Iris pigment epithelial cell (primary cell): ENCODE measurements around the gene PROK1.

ENCODE experiments used
- DNase-seq: peaks from one replicate; pipeline ENCODE4 v3.0.0-alpha.2; 2011; ENCODE audit warnings: low read depth

PROK1 gene

DNA sequence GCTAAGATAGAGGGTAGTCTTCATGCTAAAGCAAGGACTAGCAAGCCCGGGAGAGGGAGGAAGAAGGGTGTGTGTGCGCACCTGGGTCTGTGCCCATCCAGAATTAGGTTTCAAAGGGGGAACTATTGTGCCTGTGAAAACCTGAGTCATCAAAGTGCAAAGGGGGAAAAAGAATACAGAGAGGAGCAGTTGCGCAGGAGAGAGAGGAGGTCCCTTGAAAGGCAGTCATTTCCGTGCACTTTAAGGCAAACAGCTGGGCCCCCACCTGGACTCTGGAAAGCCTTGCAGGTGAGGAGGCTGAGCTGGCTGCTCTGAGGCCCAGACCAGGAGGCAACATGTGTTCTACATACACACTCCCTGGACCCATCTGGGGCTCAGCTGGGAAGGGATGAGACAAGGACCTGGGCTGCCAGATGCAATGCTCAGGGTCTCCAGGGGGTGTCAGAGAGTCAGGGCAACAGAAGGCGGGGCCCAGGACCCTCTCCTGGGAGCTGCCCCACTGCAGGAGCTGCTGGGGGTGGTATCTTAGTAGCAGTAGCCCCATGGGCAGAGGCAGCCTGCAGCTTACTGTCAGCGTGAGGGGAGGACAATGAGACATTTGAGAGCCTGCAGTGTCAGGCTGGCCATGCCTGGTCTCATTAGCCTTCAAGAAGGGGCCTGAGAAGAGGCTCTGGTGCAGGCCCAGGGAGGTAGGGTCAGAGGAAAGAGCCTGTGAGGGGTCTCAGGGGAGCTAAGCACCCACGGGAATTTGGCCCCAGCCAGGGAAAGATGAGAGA is 14.3 kb downstream of the PROK1 start:
- DNase-seq, result no peak

DNA sequence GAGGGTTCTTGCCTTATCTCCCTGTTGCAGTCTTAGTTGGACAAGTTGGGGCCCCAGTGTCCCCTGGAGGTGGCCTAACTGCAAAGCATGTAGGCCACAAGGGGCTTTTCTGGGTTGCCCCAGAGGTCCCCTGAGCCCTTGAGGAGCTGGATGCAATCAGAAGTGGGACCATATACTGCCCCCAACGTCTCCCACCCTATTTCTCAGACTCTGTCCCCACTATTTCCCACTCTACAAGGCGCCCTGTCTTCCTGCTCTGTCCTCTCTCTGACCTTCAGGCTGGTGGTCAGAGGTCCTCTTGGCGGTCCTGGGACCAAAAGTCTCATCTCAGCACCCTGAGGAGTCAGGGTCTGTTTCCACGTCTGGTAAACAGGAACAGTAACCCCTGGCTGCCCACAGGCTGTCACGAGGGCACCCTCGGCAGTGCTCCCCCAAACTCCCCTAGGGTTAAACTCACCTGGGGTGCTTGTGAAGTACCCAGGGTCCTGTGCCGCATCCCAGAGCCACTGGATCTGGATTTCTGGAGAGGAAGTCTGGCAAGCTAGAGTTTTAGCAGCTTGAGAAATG is 14.9 kb downstream of the PROK1 start:
- DNase-seq, result no peak

DNA sequence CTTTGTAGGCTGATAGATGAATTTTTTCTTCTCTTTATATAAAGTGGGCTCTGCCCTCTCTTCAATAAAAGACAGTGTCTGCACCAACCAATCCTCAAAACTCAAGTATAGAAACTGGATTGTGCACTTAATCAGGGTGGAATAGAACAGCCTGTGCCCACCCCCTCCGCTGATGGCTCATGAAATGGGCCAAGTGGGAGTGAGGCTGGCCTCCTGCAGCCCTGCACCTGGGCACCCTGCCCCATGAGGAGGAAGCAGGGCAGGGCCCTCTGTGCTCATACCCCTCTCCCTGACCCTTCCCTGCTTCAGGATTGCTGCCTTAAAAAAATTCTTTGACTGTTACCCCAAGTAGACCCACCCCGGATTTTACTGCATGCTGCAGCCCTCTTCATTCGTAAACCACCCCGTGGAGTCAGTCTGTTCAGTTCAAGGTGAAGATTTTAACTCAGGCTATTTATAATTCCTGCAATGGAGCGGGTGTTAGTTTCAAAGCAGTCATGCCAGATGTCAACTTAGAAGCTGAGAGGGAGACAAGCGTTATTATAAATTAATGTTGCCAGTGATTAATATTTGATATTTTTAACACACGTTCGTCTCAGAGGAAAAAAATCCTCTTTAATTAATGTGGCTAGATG is 15.8 kb downstream of the PROK1 start:
- no peak for DNase-seq

DNA sequence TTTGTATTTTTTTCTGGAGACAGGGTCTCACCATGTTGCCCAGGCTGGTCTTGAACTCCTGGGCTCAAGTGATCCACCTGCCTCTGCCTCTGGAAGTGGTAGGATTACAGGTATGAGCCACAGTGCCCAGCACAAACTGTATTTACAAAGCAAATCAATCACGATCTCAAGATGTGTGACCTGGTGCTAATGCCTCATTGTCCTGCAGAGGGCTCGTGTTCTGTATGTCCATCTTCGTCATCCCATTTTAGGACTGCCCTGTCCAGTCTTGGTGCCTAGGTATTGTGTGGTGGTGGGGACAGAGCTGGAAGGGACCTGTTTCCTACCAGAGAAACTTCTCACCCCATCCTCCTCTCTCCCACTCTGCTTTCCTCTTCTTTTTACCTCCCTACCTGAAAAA is 20.2 kb downstream of the PROK1 start:
- DNase-seq, result no peak

DNA sequence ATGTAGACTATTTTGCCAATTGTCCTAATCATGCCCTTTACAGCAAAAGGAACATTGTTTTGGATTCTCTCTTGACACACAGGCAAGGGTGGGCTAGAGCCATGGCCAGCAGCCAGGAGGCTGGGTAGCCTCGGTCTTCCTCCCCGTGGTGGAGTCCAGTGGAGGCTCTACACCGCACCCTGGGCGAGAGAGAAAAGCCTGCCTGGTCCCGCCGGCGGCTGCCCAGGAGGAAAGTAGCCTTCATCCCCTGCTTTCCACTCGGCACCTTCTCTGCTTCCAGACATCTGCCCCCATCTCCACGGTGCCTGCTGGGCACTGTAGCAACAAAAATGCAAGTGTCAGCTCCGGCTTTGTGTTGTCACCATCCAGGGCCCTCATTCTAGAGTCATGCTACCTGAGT is 21.6 kb downstream of the PROK1 start:
- DNase-seq, result no peak

DNA sequence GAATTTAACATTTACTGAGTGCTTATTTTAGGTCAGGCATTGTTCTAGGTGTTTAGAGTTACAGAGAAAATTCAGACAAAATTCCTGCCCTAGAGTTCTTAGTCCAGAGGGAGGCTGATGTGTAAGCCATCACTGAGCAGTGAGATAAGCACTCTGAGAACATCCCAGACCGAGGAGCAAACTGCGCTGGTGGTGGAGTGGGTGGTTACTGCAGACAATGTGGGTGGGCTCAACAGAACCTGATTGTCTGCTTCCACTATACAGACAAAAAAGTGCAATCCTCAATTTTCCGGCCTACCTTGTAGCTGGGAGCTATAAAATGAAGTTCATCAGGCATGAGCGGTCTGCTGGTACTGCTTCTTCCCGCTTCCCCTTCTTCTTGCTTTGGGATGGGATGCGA is 23.5 kb downstream of the PROK1 start:
- DNase-seq, result no peak

DNA sequence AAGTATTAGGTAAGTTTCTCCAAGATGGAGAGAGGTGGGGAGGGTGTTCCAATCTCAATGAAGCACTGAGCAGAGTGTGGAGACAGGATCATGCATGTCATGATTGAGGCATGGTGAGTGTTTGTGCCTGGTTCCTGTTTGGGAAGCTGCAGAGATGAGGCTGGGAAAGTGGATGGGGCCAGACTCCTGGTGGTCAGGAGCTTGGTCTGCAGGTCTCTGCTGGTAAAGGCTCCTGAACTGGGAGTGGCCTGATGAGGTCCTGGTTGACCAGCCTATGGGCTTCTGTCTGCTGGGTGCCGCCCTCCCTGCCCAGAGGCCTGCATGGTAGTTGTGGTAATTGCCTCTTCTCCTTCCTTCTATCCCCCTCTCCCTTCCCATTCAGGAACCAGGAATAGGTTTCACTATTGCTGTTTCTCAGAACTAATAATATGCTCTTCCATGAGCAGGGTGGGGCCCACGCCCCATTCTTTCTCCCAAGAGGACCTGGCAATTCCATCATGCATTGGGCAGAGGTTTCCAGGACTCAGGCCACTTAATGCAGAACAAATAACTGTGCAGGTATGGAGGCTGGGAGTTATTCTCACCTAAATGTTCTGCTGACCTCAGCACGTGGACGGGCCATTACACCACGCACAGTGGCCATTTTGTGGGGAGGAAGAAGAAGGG is 24.5 kb downstream of the PROK1 start:
- no peak for DNase-seq

DNA sequence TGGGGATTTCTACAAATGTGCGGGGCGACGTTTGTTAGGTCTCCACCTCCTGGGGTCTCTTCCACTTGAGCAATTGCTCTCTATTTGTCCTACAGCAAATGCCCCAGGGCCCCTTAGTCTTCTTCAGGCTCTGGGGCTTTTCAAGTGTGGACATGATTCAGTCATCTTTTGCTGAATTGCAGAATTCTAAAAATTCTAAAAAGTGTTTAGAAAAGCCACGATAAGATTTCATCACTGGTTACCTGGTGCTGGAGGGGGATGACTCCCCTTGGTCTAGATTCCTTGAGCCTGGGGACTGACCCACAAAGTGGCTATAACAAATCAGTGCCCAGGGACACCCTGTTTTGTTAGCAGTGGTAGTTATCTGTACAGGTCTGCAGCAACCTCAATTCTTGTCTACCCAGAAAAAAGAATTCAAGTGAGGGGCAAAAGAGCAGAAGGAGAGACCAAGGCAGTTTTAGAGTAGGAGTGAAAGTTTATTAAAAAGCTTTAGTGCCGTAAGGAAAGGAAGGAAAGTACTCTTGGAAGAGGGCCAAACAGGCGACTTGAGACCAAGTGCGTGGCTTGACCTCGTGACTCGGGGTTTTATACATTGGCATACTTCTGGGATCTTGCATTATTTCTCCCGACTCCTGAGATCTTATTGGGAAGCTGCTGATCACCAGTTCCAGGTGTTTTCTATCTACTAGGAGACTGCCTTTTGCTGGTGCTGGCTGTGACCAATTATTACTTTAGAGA is 25.2 kb downstream of the PROK1 start:
- DNase-seq, result peak; percentile 20

DNA sequence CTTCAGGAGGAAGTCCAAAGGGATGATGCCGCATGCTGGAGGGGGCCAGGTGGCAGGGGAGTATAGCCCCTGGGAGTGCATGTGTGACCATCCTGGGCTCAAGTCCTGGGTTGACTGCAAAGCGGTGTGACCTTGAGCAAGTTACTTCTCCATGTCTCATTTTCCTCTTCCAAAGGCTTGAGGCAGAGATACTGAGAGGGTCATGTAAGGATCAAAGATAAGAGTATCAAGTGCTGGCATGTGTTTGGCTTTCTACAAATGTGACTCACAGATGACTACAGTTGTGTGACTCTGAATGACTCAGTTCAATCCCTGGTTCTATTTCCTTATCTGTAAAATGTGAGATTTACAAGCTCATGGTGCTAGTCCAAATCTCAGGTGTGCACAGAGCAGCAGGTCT is 26.1 kb downstream of the PROK1 start:
- peak; percentile 78 for DNase-seq

DNA sequence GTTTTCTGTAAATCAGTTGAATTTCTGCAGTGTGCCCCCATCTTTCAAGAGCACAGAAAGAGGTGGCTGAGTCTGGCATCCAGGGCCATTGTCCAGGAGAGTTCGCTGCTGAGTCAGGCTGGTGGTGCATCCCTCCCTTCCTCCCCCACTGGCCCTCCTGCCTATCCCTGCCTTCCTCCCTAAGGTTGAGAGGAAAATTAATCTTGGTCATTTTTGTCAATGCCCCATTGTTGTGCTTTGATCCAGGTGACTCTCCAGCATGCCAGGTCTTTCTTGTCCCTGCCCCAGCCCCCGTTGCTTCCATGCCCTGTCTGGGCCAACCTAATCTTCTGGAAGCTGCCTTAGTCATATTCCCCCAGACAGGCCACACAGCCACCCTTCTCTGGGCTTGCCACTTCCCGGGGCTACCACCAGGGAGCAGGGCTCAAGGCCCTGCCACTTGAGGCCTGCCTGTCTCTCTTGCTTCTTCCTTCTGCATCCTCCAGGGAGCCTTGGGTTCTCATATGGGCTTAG is 26.6 kb downstream of the PROK1 start:
- peak; percentile 9 for DNase-seq

DNA sequence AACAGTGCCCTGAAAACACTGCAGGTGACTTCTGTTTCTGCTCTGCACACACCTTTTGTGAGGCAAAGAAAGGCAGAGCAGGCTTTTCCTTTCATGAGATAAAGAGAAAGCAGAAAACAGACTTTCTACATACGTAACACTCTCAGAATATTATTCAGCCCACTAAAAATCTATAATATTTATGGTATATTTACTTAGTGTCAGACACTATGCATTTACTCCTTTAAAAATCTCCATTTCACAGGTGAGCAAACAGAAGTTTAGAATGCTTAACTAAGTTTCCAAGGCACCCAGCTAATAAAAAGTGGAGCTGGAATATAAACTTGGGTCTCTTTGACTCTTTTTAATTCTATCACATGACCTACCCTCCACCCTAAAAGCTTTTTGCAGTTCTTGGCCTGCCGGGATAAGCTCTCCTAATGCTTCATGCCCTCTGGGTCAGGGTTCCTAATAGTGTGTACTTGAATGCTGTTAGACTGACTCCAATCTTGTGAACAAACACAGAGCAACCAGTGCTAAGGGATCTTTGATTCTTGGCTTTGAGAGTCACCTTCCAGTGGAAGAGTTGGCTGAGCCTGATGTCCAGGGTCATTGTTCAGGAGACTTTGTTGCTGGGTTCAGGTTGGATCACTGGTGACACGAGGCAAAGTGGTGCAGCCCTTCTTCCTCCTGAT is 27.2 kb downstream of the PROK1 start:
- no peak for DNase-seq

DNA sequence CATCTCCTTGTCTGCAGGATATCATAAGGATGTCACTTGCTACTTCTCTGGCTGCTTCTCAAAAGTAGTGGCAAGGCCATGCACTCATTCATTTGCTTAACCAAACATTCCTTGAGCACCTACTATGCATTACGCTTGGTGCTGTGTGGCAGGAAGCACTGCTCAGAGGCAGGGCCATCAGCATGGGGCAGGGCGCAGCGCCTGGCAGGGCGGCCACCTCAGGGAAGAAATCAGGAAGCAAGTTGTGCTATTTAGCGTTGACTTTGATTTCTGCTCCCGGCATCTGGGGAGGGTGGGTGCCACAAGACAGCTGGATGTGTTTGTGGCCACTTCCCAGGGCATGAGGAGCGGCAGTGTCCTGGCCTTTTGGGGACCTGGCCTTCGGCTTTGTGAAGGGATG is 27.9 kb downstream of the PROK1 start:
- DNase-seq, result no peak

DNA sequence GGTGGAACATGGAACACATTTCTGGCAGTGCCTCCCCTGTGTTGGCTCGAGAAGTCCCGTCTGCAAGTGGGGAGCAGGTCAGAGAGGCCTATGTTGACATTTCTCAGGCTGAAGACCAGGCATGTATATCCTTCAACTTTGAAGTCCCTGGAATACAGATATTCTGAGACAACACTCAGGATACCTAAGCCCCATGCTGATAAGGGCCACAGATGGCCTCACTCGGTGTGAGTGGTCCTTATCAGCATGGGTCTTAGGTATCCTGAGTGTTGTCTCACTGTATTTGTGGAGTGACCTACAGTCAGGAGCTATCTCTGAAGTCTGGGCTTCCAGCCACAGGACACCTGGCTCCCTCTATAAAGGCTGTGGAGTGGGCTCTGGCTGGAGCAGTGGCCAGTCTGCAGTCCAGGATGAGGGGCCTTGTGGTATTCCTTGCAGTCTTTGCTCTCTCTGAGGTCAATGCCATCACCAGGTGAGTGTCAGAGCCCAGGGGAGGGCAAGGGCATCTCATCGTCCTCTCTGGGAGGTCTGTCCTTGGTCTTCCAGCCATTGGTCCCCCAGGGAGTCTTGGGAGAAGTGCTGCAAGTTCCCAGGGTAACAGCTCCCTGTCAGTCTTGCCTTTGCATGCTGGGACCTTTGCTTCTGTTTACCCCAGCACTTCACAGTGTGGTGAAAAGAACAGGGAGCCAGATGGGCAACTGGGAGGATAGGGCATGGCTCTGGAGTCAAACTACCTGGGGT is 29.6 kb downstream of the PROK1 start:
- no peak for DNase-seq

DNA sequence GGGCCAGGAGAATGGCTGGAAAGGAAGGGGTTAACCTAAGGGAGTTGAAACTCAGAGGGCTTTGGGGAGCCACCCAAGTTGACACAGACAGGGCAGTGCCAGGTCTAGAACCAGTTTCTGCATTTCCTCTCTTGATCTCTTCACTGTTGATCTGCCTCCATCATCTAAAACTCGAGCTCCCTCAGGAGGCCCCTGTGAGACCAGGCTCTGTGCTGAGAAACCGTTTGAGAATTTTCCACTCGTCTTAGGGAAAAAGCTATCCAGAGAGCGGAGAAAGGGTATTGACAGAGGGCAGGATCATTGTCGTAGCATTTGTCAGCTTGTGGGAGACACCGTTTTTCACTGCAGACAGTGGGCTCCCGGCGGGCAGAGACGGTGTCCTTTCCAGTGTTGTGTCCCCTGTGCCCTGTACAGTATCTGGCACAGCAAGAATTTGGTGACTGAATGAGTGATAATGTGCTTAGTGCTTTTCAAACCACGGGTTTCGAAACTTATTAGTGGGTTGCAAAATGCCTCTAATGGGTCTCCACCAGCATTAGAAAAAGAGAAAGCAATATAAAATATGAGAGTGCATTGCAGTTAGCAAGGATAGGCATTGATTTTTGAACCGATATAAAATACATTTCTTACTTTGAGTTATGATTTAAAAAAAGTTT is 31.1 kb downstream of the PROK1 start:
- DNase-seq, result peak; percentile 25

DNA sequence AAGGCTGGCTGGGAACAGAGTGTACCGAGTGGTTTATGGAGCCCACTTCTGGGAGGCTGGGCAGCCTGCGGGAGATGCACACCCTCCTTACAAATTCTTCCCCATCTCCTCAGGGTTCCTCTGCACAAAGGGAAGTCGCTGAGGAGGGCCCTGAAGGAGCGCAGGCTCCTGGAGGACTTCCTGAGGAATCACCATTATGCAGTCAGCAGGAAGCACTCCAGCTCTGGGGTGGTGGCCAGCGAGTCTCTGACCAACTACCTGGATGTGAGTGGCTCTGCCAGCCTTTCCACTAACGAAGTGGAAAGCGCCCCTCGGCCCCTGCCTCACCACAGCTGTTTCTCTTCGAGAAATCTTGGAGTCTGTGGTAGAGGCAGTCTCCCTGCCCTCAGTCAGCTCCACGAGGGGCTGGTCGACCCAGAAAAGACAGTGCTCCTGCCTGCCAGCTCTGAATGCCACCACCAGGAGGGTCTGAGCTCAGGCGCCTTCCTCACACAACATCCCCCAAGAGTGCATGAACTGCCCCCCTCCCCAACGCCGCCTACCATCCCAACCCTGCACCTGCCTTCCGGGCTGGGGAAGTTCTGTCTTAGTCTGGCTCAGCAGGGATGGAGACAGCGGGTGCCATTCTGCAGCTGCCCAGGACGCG is 31.8 kb downstream of the PROK1 start:
- no peak for DNase-seq

DNA sequence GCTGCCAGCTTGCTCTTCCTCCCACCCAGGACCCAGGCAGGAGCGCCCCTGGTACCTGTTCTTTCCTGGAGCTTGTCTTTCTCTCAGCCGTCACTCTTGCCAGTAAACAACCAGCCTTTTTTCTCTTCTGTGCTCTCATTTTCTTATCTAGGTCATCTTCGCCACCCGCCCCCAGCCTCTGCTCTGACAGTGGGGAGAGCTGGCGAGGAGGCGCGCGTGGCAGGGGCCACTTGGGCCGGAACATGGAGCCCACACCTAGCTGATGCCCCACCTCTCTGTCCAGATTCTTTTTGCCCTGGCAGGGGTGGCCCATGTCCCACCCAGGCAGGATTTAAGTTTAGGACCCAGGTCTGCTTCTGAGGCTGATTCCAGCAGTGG is 32.3 kb downstream of the PROK1 start:
- DNase-seq, result no peak

DNA sequence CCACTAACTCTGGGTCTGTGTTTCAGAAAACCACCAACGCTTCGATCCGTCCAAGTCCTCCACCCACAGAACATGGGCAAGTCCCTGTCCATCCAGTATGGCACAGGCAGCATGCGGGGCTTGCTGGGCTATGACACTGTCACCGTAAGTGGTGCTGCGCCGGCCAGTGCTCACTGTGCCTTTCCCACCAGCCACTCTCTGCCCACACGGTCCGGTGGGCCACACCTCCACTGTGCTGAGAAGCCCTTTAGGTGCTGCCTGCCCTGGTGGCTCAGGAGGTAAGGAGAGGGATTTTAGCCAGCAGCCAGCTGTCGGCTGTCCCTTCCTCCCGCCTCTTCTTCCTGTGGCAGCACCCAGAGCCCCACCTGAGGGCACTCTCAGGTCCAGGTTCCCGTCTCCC is 33.9 kb downstream of the PROK1 start:
- no peak for DNase-seq

DNA sequence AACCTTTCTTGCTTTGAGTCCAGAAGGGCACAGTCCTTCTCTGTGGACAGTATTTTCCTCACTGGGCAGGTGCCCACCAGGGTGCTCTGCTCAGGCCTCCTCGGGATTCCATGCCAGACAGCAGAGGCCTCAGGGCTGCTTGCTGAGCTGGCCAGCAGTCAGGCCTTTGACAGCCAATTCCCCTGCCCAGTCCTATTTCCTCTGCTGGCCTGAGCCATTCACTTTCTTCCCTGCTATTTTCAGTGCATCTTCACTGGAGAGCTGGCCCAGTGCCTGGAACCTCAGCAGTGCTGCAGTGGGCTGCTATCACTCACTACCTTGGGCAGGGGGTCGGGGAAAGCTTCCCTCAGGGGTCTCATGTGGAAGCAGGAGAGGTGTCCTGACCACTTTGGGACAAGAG is 34.8 kb downstream of the PROK1 start:
- DNase-seq, result no peak

DNA sequence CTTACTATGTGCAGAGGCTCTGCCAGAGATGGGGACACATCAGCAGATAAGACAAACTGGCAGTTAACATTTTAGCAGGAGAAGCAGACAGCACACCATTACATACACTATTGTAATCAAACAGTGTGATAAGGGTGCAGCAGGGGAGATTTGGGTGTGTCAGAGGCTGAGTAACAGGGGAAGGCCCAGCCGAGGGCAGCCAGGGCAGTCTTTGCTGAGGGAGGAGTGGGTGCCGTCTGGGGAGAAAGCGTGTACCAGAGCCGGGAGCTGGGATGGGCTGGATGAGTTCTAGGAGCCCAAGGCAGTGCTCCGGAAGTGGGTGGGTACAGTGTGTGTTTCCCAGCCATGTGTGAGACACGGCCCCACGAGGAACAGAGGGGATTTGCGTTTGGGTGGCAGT is 36.8 kb downstream of the PROK1 start:
- DNase-seq, result peak; percentile 14

DNA sequence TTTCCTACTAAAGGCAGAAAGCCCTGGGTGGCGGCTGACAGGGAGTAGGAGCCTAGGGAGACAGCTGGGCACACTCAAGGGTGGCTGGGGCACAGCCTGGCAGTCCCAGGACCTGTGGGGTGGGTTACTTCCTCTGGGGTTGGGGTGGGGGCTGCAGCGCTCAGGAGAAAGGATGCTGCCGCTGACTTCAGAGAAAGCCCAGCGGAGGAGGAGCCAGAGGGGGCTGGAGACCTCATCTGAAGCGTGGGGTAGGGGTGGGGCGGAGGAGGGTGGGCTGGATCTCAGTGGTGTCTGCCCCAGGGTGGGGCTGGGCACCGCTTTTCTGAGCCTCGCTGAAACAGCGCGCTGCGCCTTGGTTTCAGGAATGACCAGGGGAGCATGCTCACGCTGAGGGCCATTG is 37.2 kb downstream of the PROK1 start:
- no peak for DNase-seq
